GM21528 (cell line): ENCODE data around the gene AKAP6.

Source experiments
- ATAC-seq: cut with Tn5 transposase; IDR thresholded peaks from one replicate; pipeline ENCODE4 v1.9.1; 2021; ENCODE audit warnings: mild to moderate bottlenecking, moderate library complexity; ENCODE audit not compliant: unreplicated experiment, low FRiP score

Gene AKAP6

DNA sequence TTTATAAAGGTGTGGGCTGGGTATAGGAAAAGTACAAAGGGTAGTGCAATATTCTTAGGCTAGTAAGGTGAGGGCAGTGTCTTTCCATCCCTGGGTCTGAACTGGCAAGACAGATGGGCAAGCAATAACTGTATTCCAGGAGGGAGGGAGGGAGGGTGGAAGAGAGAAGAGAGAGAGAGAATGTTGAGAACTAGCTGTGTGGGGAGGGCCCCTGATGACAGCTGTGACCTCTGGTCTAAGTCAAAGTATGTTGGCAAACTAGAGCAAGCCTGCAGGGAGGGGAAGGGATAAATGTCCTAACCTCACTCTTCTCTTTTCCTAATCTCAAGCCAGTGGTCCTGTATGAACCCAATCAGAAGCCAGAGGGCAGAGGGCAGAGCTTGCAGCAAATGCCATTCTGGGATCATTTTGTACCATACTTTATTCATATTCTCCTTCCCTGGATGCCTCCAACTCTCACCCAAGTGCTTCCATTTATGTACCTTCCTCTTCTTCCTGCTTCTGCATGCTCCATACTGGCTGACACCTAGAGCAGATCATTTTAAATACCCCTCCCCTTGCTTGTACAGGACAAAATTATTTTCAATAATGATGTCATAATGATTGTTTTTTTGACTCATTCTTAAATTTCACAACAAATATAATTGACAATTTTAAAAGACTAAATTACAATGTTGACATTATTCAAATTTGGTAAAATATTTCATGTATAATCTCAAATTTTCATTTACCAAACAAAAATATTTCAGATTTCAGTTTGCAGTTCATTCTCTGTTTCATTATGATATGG, 75.9 kb downstream of the AKAP6 start:
- no peak for ATAC-seq

GRCh38 chr14:32405856-32406255, 76.8 kb downstream of the AKAP6 start:
- no peak for ATAC-seq

DNA sequence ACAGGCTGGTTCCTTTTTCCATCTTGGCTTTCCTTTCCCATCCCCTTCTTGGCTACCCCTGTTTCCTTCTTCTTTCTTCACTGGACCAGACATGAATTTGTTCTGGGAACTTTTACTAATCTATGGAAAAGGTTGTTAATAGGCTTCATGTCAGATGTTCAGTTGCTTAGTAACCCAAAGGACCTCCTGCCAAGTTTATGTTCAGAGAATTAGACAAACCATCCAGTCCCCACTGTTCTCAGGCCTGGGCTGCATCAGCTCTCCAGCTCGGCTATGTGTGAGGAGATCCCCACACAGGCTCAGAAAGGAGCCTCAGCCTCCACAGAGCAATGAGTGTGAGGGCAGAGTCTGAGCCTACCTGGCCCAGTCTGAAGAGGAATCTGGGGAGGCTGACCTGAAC, 78.0 kb downstream of the AKAP6 start:
- ATAC-seq: no peak

DNA sequence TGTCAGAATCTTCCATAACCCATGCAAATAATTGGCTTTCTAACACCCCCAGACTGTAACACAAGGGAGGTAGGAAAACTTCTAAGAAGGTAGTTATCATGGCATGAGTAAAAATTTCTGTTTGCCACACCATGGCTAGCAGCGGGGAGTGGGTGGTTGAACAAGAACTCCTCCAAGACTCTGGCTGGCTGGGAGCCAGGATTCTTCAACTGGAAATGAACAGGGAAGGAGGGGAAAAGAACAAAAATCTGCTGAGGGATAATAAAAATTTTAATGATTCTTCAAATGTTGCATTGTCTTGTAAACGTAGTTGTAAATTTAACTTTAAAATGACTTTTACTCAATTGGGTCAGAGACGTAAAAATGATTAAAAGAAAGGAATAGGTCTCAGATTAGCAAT, 78.9 kb downstream of the AKAP6 start:
- no peak for ATAC-seq

- no peak for ATAC-seq
These were observed 83.0 kb downstream of the AKAP6 start for GRCh38 chr14:32412103-32412502.

DNA sequence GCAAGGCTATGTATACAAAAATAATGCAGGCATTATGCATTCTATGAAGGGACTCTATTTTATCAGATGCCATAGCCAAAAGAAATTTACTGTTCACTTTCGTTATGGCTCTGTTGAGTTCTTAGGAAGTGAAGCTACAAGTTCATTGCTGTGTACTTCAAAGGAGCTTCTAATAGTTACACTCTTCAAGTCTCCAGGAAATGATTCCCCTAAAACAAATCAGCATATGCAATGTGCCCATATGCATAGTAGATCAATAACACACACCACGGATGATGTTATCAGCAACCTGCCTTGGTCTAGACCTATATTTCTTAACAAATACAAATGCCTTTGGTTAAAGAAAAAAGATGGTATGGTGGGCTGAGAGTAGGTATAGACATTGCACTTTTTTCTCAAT, 83.4 kb downstream of the AKAP6 start:
- no peak for ATAC-seq

GRCh38 chr14:32413967-32414640, 85.0 kb downstream of the AKAP6 start:
- no peak for ATAC-seq

GRCh38 chr14:32414808-32415255, 85.7 kb downstream of the AKAP6 start:
- no peak for ATAC-seq

GRCh38 chr14:32417956-32418552, 89.0 kb downstream of the AKAP6 start:
- ATAC-seq: no peak

- no peak for ATAC-seq
These were observed 90.3 kb downstream of the AKAP6 start for GRCh38 chr14:32419429-32419828.

- no peak for ATAC-seq
These were observed 92.7 kb downstream of the AKAP6 start for GRCh38 chr14:32421781-32422180.

DNA sequence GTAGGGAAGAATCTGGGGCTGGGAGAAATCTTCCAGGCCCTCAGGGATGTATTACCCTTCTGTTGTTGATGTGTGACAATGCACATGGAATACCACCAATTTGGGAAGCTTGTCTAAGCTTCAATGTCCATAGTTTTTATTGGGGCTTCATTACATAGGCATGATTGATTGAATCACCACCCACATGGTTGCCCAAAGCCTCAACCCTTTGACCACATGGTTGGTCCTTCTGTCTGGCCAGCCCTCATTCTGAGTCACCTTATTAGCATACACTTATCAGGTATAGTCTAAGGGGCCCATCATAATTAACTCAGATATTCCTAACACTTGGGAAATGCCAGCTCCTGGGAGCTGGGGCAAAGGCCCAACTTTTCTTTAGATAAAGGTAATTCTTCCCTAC, 93.3 kb downstream of the AKAP6 start:
- ATAC-seq: no peak

DNA sequence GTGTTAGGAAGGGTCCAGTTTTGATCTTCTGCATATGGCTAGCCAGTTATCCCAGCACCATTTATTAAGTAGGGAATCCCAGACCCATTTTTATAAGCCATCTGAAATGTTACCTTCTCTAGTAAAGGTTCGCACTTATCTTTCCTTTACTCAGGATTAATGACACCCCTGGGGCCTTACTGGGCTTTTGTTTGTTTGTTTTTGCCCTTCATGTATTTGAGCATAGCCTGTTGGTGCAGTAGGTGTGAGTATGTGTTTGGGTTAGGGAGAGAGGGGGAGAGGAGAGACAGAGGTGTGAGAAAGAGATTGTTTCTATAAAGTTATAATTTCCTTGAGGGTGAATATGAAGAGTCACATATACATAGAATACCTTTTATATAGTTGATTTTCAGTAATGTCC, 96.9 kb downstream of the AKAP6 start:
- ATAC-seq: no peak

DNA sequence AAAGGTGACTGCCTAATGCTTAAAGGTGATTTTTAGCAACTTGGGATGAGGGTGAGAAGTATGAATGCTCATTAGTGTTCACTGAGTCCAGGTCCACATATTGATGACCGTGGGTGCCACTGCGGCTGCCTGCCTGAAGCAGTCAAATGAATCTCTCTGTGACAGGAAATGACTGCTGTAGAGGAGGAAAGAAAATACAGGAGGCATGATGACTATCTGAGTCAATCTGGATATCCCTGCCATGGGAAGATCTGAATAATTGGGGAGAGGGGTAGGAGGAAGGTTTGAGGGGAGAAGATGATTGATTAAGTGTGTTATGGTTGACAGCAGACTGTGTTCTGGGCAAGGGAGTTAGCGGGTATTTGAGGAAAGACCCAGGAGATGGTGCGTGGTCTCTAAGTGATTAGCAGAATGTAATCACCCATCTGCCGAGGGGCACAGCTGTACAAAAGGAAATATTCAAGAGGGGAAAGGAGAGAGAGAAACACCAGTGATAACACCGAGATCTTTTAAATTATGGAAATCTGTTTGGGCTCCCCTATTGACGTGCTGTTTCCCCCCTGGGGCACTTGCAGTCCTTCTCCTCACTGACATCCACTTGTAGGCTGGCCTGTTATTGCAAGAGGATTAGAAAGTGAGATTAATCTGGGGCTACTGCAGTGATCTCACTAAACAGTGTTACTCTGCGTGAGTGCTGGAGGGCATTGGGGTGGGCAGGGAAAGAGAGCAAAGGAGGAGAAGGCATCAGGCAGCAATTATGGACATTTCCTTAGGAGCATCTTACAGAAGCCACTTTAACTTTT, 97.7 kb downstream of the AKAP6 start:
- ATAC-seq: no peak

GRCh38 chr14:32427726-32428528, 98.8 kb downstream of the AKAP6 start:
- no peak for ATAC-seq

DNA sequence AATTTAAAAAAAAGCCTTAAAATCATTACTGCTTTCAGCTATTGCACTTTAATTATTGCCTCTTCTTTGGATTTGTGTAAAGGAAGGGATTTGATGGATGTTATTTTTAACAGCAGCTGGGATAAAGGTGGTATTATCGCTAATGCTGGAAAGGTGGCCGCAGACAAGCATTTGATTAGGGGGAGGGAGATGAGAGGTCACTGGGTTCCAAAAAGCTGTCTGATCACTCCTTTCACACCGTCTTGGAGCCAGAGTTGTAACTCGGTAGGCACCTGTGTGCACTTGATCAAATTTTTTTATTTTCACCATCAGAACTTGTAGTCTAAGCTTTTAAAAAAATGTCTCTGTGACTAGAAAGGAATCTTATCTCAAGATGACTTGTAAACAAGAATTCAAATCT, 99.8 kb downstream of the AKAP6 start:
- ATAC-seq: no peak

DNA sequence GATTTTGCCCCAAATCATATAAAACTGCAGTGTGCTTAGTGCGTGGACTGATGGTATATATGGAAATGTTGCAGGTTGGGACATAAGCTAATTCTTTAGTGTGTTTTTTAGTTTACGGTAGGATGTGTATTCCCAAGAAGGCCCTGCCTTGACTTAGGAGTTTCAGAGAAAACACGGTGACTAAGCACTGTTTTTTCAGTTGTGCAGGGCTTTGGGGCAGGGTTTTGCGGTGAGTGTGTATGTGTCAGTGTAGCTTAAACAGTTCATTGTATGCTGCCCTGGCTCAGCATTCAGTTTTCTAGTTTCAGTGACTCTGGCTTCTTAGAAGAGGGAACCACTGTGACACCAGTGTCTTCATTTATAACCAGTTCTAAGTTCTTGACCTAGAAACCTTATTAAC, 101.2 kb downstream of the AKAP6 start:
- ATAC-seq: no peak

DNA sequence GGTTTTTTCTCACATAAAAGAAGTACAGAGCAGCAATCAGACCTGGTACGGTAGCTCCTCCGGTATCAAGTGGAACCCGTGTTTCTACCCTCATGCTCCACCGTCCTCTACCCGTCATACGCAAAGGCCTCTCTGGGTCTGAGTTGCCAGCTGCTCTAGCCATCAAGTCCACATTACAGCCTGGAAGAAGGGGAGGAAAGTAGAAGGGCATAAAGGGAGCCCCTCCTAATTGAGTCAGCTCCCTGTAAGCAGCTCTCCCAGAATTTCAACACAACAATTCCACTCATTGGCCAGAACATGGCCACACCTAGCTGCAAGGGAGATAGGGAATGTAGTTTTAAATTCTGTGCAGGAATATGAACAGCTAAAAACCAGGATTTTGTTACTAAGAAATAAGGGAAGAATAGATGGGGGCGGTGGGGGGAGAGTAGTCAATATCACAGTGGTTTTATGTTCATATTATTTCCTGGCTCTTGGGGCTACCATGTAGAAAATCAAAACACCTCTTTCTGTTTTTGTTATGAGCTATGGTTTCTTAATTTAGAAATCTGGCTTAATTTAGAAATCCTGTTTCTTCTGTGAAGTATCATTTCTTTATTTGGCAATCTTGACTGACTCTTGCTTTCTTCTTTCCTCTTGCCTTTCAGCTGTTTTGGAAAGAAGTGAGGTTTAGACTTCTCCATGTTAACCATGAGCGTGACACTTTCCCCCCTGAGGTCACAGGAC, 103.9 kb downstream of the AKAP6 start:
- no peak for ATAC-seq

DNA sequence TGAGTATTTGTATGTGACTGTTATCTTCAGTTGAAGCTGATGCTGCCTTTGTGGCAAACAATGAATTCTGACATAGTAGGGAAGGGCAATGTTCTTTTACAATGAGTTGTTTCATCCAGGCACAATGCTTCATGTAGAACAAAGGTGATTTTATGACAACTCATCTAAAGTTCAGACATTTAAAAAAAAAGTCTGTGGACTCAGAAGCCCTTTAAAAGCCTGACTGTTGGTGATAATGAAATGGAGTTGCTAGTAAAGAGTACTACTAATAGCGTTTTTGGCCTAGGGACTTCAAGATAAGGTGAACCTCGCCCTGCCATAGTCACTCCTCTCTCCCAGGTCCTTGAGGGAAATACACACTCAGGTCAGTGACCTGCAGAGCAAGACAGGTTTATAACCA, 105.1 kb downstream of the AKAP6 start:
- ATAC-seq: no peak
